IMR-90 (cell line): ENCODE results near the gene DNAJB7. TPM values are rescaled to one million over a fixed set of nuclear protein-coding genes. Genes with fewer than 3 reads are reported as not detected.

ENCODE experiments used
- ATAC-seq: fragments of 200-7000 bp; cut with Tn5 transposase; 2 replicates; pipeline ENCODE4 v1.9.1; 2020; ENCODE audit warnings: low read depth, mild to moderate bottlenecking, moderate library complexity
- BruUV-seq: library from RNA; stranded (reverse); fragments of 400-500 nt; replicated peaks from 2 replicates; lab custom pipeline; 2021; lab: Mats Ljungman, UMichigan
- CTCF ChIA-PET: fragments of 300-600 bp; formaldehyde crosslinking; extraction: SDS; loops from one replicate; lab custom pipeline; 2021; ENCODE audit warnings: antibody characterized with exemption; lab: Yijun Ruan, JAX
- POLR2A ChIA-PET: fragments of 300-600 bp; sonication (Branson Sonifier 250); formaldehyde crosslinking; loops from one replicate; lab custom pipeline; 2022; ENCODE audit warnings: antibody characterized with exemption; ENCODE audit not compliant: unreplicated experiment; lab: Charles Lee
- DNase-seq: peaks from one replicate; pipeline ENCODE4 v3.0.0; 2013
- H2AFZ ChIP-seq: replicated peaks from 2 replicates; pipeline ENCODE3; 2013; ENCODE audit warnings: low read length, mild to moderate bottlenecking; ENCODE audit not compliant: poor library complexity
- H2AK5ac ChIP-seq: 2 replicates; pipeline ENCODE4 v1.6.1; 2013; ENCODE audit warnings: low read depth, low read length, inconsistent platforms
- H2AK9ac ChIP-seq: replicated peaks from 2 replicates; pipeline ENCODE3; 2013; ENCODE audit warnings: mild to moderate bottlenecking, low read depth, low read length, moderate library complexity; ENCODE audit not compliant: poor library complexity
- H2BK120ac ChIP-seq: 2 replicates; pipeline ENCODE4 v1.6.1; 2013; ENCODE audit warnings: low read depth, low read length, inconsistent platforms
- H2BK15ac ChIP-seq: 3 replicates; pipeline ENCODE4 v1.6.1; 2013; ENCODE audit warnings: low read depth, low read length, inconsistent platforms
- H2BK20ac ChIP-seq: 2 replicates; pipeline ENCODE4 v1.6.1; 2013; ENCODE audit warnings: low read depth, mild to moderate bottlenecking, inconsistent platforms, low read length, moderate library complexity
- H2BK5ac ChIP-seq: 2 replicates; pipeline ENCODE4 v1.6.1; 2013; ENCODE audit warnings: mild to moderate bottlenecking, low read depth, low read length, inconsistent platforms; ENCODE audit not compliant: poor library complexity, severe bottlenecking
- H3K14ac ChIP-seq: replicated peaks from 2 replicates; pipeline ENCODE4 v1.6.1; 2013; ENCODE audit warnings: low read depth, low read length, inconsistent platforms
- H3K18ac ChIP-seq: 2 replicates; pipeline ENCODE4 v1.6.1; 2013; ENCODE audit warnings: low read depth, low read length, control low read depth
- H3K23ac ChIP-seq: 2 replicates; pipeline ENCODE4 v1.6.1; 2013; ENCODE audit warnings: low read depth, low read length, inconsistent platforms
- H3K27ac ChIP-seq: 2 replicates; pipeline ENCODE4 v1.5.1; 2013; ENCODE audit warnings: mild to moderate bottlenecking, control low read depth, low read length; ENCODE audit not compliant: insufficient read depth
- H3K27me3 ChIP-seq: 2 replicates; pipeline ENCODE4 v1.6.1; 2013; ENCODE audit warnings: low read length; ENCODE audit not compliant: control insufficient read depth, insufficient read depth
- H3K36me3 ChIP-seq: 2 replicates; pipeline ENCODE4 v1.6.1; 2013; ENCODE audit warnings: low read length, mixed read lengths; ENCODE audit not compliant: control insufficient read depth, insufficient read depth
- H3K4ac ChIP-seq: 2 replicates; pipeline ENCODE4 v1.6.1; 2013; ENCODE audit warnings: low read depth, low read length, inconsistent platforms
- H3K4me1 ChIP-seq: 2 replicates; pipeline ENCODE4 v1.6.1; 2013; ENCODE audit warnings: low read length, mixed read lengths; ENCODE audit not compliant: control insufficient read depth, insufficient read depth
- H3K4me2 ChIP-seq: 2 replicates; pipeline ENCODE4 v1.6.1; 2013; ENCODE audit warnings: low read depth, mild to moderate bottlenecking, control low read depth, low read length, moderate library complexity
- H3K4me3 ChIP-seq: 2 replicates; pipeline ENCODE4 v1.5.1; 2013; ENCODE audit warnings: low read depth, mild to moderate bottlenecking, control low read depth, low read length, moderate library complexity; ENCODE audit not compliant: insufficient read depth
- H3K56ac ChIP-seq: 2 replicates; pipeline ENCODE4 v1.6.1; 2013; ENCODE audit warnings: low read length, inconsistent platforms; ENCODE audit not compliant: insufficient read depth; ENCODE audit errors: extremely low read depth
- H3K79me1 ChIP-seq, 2 experiments: 2 replicates each; pipeline ENCODE4 v1.6.1; 2013; ENCODE audit warnings: low read length in 2 of 2, inconsistent platforms in 1 of 2, low read depth in 1 of 2
- H3K9ac ChIP-seq: 2 replicates; pipeline ENCODE4 v1.6.1; 2013; ENCODE audit warnings: low read depth, low read length, control low read depth
- H3K9me1 ChIP-seq: 2 replicates; pipeline ENCODE4 v1.6.1; 2013; ENCODE audit warnings: low read length, inconsistent platforms; ENCODE audit not compliant: insufficient read depth
- H3K9me3 ChIP-seq: 2 replicates; pipeline ENCODE4 v1.6.1; 2013; ENCODE audit warnings: low read length; ENCODE audit not compliant: control insufficient read depth, insufficient read depth
- H4K20me1 ChIP-seq: 2 replicates; pipeline ENCODE4 v1.6.1; 2013; ENCODE audit warnings: low read length, inconsistent platforms; ENCODE audit not compliant: insufficient read depth
- H4K5ac ChIP-seq: 2 replicates; pipeline ENCODE4 v1.6.1; 2013; ENCODE audit warnings: mild to moderate bottlenecking, low read depth, low read length, control low read depth
- H4K8ac ChIP-seq, 2 experiments: 2 replicates each; pipeline ENCODE4 v1.6.1; 2013; ENCODE audit warnings: low read depth in 2 of 2, low read length in 2 of 2, control low read depth in 1 of 2, inconsistent platforms in 1 of 2
- H4K91ac ChIP-seq: 2 replicates; pipeline ENCODE4 v1.6.1; 2013; ENCODE audit warnings: low read depth, low read length, inconsistent platforms; ENCODE audit not compliant: insufficient read depth
- BHLHE40 ChIP-seq: fragments of 150-350 bp; IDR thresholded peaks from 2 replicates; pipeline ENCODE4 v1.6.1; 2016; ENCODE audit warnings: mild to moderate bottlenecking, low read depth, low read length
- CEBPB ChIP-seq: IDR thresholded peaks from 2 replicates; pipeline ENCODE4 v1.6.1; 2012; ENCODE audit warnings: low read depth, low read length, improper control_type of control experiment
- CHD1 ChIP-seq: IDR thresholded peaks from 2 replicates; pipeline ENCODE4 v1.6.1; 2012; ENCODE audit warnings: low read depth, low read length, improper control_type of control experiment
- FOS ChIP-seq: fragments of 150-350 bp; IDR thresholded peaks from 2 replicates; pipeline ENCODE4 v1.6.1; 2016; ENCODE audit warnings: low read depth, low read length
- MAFK ChIP-seq: IDR thresholded peaks from 2 replicates; pipeline ENCODE4 v1.6.1; 2012; ENCODE audit warnings: low read depth, low read length, improper control_type of control experiment
- MAZ ChIP-seq: IDR thresholded peaks from 2 replicates; pipeline ENCODE4 v1.6.1; 2012; ENCODE audit warnings: low read depth, mild to moderate bottlenecking, low read length, improper control_type of control experiment, moderate library complexity, borderline replicate concordance
- MXI1 ChIP-seq: IDR thresholded peaks from 2 replicates; pipeline ENCODE4 v1.6.1; 2012; ENCODE audit warnings: low read depth, mild to moderate bottlenecking, low read length, moderate library complexity, borderline replicate concordance
- NFE2L2 ChIP-seq: fragments of 150-350 bp; IDR thresholded peaks from 2 replicates; pipeline ENCODE4 v1.6.1; 2016; ENCODE audit warnings: low read depth, mild to moderate bottlenecking, low read length
- POLR2A ChIP-seq: IDR thresholded peaks from 2 replicates; pipeline ENCODE4 v1.6.1; 2012; ENCODE audit warnings: mild to moderate bottlenecking, low read depth, low read length
- RAD21 ChIP-seq: IDR thresholded peaks from 2 replicates; pipeline ENCODE4 v1.6.1; 2012; ENCODE audit warnings: low read length, improper control_type of control experiment
- RCOR1 ChIP-seq: IDR thresholded peaks from 2 replicates; pipeline ENCODE4 v1.6.1; 2012; ENCODE audit warnings: mild to moderate bottlenecking, low read length, improper control_type of control experiment; ENCODE audit not compliant: insufficient replicate concordance
- RFX5 ChIP-seq: IDR thresholded peaks from 2 replicates; pipeline ENCODE4 v1.8.0; 2012; ENCODE audit warnings: low read depth, mild to moderate bottlenecking, low read length, moderate library complexity
- SMC3 ChIP-seq: fragments of 150-350 bp; IDR thresholded peaks from 2 replicates; pipeline ENCODE4 v1.6.1; 2016; ENCODE audit warnings: low read depth, mild to moderate bottlenecking, antibody characterized with exemption, low read length, moderate library complexity
- WGBS, 2 experiments: methylation state at CpG; one replicate each; pipeline versions ENCODE4 v1.1.5 to v1.1.7; 2013; ENCODE audit warnings: missing lambda C conversion rate in 2 of 2; ENCODE audit not compliant: insufficient read length in 1 of 2; ENCODE audit errors: extremely low coverage in 2 of 2; 5-methylcytosine and 5-hydroxymethylcytosine counted together
- dilution Hi-C: fragments of 300-500 bp; cut with HindIII; formaldehyde crosslinking; loops from one replicate; pipeline ENCODE4 v1.14.3; 2018; ENCODE audit warnings: low sequenced_read_pairs; ENCODE audit not compliant: unreplicated experiment
- in situ Hi-C: fragments of 300-500 bp; cut with MboI; formaldehyde crosslinking; loops from 3 replicates; pipeline ENCODE4 v1.14.3; 2019; ENCODE audit warnings: low sequenced_read_pairs, inconsistent platforms, mixed read lengths
- intact Hi-C: fragments of 100-400 bp; cut with micrococcal nuclease; formaldehyde crosslinking; loops from 2 replicates; pipeline ENCODE4 v1.10.0; 2022
- polyA plus RNA-seq, 3 experiments: library from polyadenylated mRNA; depleted of rRNA; stranded (reverse); fragments of >200 nt; gene quantifications; 2 replicates each; pipeline ENCODE4 v1.2.3, GENCODE V29; 2012; ENCODE audit warnings: low replicate concordance in 1 of 3
- total RNA-seq: library from RNA; depleted of rRNA; stranded (reverse); fragments of >200 nt; gene quantifications from 2 replicates; pipeline ENCODE4 v1.2.3, GENCODE V29; 2012
- TF ChIP-seq, protein P1 (sequence below): fragments of 150-350 bp; IDR thresholded peaks from 2 replicates; pipeline ENCODE4 v1.6.1; 2017; ENCODE audit warnings: mild to moderate bottlenecking, antibody characterized with exemption, low read length, low read depth
- TF ChIP-seq, protein P2 (sequence below): conservative IDR thresholded peaks from 2 replicates; pipeline ENCODE4 v1.5.1; 2012; ENCODE audit warnings: mild to moderate bottlenecking, low read depth, low read length, improper control_type of control experiment
- TF ChIP-seq, protein P3 (sequence below): fragments of 150-350 bp; IDR thresholded peaks from 2 replicates; pipeline ENCODE4 v1.6.1; 2016; ENCODE audit warnings: low read depth, mild to moderate bottlenecking, low read length, moderate library complexity, borderline replicate concordance

Gene DNAJB7
- total and polyA plus RNA-seq, 2 of the 4 experiments (the other 2 are of a cell fraction): not detected

DNA sequence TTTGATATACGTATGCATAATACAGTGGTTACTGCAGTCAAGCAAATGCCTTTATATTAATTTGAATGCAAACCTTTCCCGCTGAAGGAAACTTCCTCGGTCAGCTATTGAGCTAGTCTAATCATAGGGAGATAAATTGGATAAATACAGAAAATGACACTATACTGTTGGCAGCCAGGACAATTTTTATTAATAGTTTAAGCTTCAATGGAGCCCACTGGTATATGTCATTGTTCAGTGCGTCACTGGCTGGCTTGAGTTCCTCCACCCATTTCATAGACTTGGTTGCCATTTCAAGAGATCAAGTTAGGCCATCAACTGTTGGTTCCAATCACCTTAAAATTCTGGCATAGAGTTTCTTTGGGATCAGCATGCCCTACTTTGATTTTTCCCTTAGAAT, 32.5 kb upstream of the DNAJB7 start:
- no peak overlapping the region for H2AK5ac ChIP-seq
- no peaks in the 10 kb centered on the region for H4K20me1 ChIP-seq
- no peak overlapping the region for H2BK120ac ChIP-seq
- no peak overlapping the region for H3K4ac ChIP-seq
- H3K9me1 ChIP-seq: no peaks in the 10 kb centered on the region
- H3K4me3 ChIP-seq: no peak overlapping the region
- ChIA-PET POLR2A (no interaction called here), CTCF (no interaction called here)
- no peak overlapping the region for H2AK9ac ChIP-seq
- H3K9ac ChIP-seq: no peak overlapping the region
- in situ Hi-C loops: loop anchor here (25.0 kb wide), 1 partner anchor 457 kb away; no protein-coding TSS in a partner anchor
- no peak overlapping the region for H3K18ac ChIP-seq
- H2BK20ac ChIP-seq: no peak overlapping the region
- no CpG with 5 or more reads among the region's 4 CpGs for WGBS, 2 experiments
- no peak overlapping the region for H3K56ac ChIP-seq
- H3K4me2 ChIP-seq: no peak overlapping the region
- no peak overlapping the region for H2BK15ac ChIP-seq
- H3K27me3 ChIP-seq: no peaks in the 10 kb centered on the region
- no peak overlapping the region for H3K14ac ChIP-seq
- no TSS peak for BruUV-seq
- dilution Hi-C loops: no loop called here
- H4K8ac ChIP-seq: no peak overlapping the region
- no peak for DNase-seq
- no peaks in the 10 kb centered on the region for H3K9me3 ChIP-seq
- H3K4me1 ChIP-seq: no peaks in the 10 kb centered on the region
- H2BK5ac ChIP-seq: no peak overlapping the region
- no peak overlapping the region for H3K27ac ChIP-seq
- H3K36me3 ChIP-seq: peaks cover 8% of the 10 kb centered on the region
- no peak overlapping the region for H3K23ac ChIP-seq
- no peak overlapping the region for H4K91ac ChIP-seq
- no peak for ATAC-seq
- intact Hi-C loops: loop anchor here (10.0 kb wide), 2 partner anchors 50 to 520 kb away; partner anchors contain the start of gene SGSM3
- H2AFZ ChIP-seq: no peak overlapping the region
- no peak for TF ChIP-seq MXI1
- TF ChIP-seq, protein P1, sequence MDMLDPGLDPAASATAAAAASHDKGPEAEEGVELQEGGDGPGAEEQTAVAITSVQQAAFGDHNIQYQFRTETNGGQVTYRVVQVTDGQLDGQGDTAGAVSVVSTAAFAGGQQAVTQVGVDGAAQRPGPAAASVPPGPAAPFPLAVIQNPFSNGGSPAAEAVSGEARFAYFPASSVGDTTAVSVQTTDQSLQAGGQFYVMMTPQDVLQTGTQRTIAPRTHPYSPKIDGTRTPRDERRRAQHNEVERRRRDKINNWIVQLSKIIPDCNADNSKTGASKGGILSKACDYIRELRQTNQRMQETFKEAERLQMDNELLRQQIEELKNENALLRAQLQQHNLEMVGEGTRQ: no peak
- TF ChIP-seq POLR2A: no peak
- no peak for TF ChIP-seq BHLHE40
- TF ChIP-seq RFX5: no peak
- no peak for TF ChIP-seq SMC3
- TF ChIP-seq, protein P2, sequence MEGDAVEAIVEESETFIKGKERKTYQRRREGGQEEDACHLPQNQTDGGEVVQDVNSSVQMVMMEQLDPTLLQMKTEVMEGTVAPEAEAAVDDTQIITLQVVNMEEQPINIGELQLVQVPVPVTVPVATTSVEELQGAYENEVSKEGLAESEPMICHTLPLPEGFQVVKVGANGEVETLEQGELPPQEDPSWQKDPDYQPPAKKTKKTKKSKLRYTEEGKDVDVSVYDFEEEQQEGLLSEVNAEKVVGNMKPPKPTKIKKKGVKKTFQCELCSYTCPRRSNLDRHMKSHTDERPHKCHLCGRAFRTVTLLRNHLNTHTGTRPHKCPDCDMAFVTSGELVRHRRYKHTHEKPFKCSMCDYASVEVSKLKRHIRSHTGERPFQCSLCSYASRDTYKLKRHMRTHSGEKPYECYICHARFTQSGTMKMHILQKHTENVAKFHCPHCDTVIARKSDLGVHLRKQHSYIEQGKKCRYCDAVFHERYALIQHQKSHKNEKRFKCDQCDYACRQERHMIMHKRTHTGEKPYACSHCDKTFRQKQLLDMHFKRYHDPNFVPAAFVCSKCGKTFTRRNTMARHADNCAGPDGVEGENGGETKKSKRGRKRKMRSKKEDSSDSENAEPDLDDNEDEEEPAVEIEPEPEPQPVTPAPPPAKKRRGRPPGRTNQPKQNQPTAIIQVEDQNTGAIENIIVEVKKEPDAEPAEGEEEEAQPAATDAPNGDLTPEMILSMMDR: no peak
- no peak for TF ChIP-seq RCOR1
- TF ChIP-seq RAD21: no peak
- no peak for TF ChIP-seq NFE2L2
- TF ChIP-seq, protein P3, sequence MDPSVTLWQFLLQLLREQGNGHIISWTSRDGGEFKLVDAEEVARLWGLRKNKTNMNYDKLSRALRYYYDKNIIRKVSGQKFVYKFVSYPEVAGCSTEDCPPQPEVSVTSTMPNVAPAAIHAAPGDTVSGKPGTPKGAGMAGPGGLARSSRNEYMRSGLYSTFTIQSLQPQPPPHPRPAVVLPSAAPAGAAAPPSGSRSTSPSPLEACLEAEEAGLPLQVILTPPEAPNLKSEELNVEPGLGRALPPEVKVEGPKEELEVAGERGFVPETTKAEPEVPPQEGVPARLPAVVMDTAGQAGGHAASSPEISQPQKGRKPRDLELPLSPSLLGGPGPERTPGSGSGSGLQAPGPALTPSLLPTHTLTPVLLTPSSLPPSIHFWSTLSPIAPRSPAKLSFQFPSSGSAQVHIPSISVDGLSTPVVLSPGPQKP: no peak
- TF ChIP-seq CHD1: no peak
- no peak for TF ChIP-seq CEBPB
- TF ChIP-seq MAFK: no peak
- no peak for TF ChIP-seq FOS
- TF ChIP-seq MAZ: no peak
- H4K5ac ChIP-seq: no peak overlapping the region
- H3K79me1 ChIP-seq: peaks cover 0 to 3% of the 10 kb centered on the region in 2 experiments; a peak in 2 of 4 replicates
